GM21526 (cell line): Measurements from ENCODE around the gene PLCB1.
"Not testable (repeated sequence)": the region's sequence is repeated elsewhere in the genome, so short reads cannot be mapped to it uniquely, and the experiment has no call there.

Source experiments
- ATAC-seq: cut with Tn5 transposase; IDR thresholded peaks from one replicate; pipeline ENCODE4 v1.9.1; 2021; ENCODE audit warnings: moderate library complexity; ENCODE audit not compliant: unreplicated experiment, low FRiP score

Gene PLCB1

DNA sequence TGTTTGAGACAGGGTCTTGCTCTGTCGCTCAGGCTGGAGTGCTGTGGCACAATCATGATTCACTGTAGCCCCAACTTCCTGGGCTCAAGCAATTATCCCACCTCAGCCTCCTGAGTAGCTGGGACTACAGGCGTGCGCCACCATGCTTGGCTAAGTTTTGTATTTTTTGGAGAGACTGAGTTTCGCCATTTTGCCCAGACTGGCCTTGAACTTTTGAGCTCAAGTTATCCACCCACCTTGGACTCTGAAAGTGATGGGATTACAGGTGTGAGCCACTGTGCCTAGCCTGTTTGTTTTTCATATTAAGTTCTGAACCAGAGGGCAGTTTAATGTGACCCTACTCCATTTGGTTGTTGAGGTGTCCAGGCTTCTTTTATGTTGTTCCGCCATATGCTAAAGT is 194.8 kb downstream of the PLCB1 start:
- ATAC-seq, result no peak

DNA sequence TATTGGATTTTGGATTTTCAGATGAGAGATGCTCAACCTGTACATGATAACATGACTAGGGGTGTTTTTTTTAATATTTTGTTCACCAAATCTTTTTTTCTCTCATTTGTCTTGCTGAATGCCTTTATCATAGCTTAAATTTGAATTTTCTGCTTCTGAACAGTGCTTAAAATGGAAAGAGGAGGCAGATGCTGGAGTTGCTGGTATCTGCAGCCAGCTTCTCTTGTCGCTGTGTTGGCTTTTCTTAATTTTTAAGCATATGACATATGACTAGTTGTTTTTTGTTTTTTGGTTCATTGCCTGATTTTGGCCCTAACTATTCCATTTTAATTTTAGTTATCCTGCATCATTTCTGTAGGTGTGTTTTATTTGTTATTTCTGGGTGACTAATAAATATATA is 196.1 kb downstream of the PLCB1 start:
- ATAC-seq, result no peak

DNA sequence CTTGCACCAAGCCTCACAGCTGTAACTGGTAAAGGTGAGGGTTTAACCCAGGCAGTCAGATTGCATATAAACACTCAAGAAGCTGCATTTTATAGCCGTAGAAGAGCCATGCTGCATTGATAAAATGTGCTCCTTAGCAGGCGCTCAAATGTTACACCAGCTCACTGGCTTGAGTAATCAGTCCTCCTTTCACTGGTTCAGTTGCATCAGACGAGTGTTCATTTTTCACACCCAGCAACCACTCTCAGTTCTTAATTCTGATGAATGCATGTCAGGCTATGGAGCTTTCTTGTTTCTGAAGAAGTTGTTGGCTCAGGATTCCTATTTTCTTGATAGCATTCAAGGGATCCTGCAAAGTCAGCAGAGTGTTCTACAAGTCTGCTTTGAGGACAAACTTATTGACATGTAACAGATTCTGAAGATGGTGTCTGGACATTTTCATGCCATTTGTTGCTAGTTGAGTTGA is 198.3 kb downstream of the PLCB1 start:
- ATAC-seq, result no peak

DNA sequence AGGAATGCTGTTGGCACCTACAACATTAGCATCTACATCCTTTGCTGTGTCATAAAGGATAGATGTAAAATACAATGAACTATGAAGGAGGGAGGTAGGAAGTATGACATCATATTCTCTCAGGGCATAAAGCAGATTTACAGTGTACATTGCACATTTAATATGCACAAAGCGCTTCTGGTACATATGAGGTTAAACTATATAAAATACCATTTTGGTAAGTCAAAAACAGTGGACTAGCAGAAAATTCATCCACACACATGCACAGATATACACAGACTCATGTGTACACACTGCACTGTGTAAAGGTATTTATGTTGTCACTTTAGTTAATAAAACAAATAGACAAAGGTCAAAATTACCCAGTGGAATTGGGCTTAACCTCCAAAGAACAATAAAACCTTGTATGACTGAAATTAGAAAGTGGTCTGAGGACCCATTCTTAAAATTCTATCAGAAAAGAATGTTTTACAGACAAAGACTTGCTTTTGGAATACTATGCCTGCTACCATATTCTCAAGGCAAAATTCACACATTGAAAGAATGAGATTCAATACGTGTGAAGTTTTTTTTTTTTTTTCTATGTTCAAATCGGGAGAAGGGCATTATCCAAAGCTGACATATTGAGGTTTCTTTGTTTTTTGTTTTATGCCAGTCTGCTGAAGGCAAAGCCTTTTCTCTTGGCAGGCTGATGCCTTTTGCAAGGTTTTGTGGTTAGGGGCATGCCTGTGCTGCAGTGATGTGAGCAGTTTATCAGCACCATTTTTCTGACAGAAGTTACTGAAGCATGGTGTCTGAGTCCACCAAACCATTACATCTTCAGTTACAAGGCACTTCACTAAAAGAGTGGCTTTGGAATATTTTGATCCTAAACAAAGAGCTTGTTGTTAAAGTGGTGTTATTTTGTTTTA is 199.0 kb downstream of the PLCB1 start:
- no peak for ATAC-seq

DNA sequence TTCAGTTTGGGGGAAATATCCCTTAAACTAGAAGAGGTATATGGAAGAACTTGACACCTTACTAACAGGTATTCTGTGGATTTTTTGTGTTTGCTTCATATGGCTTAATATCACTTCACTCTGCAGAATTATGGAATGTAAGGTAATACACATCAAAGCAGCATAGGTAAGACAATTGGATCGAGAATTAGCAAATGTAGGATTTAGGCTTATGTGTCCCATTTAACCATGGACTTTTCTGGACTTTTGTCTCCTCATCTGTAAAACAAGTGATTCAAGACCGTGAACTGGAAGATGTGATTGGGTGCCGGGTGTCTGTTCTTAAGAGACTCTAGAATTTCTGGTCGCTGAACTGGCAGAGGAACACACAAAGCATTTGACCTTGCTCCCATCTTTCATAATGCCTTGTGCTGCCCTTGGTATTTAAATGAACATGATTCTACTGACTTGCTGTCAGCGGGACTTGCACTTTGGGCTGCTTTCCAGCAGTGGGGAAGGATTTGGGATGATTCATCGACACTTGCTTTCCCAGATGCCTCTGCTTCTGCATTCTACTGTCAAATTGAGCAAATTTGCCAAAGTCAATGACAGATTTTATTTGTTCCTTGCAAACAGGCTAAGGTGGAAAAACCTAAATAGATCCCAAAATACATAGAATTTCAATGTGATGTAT is 199.8 kb downstream of the PLCB1 start:
- no peak for ATAC-seq

DNA sequence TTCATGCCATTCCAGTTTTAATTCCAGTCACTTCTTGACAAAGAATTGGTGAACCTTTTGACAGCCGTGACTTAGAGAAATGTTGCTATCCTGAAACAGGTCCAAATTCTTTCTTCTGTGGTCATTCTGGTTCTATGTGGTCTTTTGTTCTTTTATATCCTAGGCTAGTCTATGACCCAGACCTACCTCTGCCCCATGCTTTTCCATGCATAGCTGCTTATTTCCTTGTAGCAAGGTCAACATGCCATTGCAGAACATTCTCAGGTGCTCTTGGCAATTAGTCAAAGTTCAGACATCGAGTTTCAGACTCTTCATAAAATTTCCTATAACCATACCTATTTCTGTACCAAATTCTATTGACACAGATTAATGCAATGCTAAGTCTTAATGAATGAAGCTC is 202.6 kb downstream of the PLCB1 start:
- ATAC-seq, result no peak

DNA sequence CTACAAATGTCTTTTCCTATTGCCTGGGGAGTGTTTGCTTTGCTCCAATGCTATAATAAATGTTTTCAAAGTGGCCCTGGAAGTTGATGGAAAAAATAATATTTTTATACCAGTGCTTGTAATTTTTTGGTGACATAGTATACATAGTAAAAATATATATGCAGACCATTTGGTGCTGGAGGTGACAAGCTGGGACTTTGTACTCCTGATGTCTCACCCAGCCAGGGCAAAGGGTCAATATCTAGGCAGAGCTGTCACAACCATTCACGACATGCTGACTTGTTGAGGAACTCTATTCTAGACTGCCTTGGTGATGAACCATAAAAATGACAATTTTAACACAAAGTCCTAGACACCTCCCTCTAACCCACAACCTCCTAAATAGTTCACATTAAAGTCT is 203.0 kb downstream of the PLCB1 start:
- no peak for ATAC-seq

DNA sequence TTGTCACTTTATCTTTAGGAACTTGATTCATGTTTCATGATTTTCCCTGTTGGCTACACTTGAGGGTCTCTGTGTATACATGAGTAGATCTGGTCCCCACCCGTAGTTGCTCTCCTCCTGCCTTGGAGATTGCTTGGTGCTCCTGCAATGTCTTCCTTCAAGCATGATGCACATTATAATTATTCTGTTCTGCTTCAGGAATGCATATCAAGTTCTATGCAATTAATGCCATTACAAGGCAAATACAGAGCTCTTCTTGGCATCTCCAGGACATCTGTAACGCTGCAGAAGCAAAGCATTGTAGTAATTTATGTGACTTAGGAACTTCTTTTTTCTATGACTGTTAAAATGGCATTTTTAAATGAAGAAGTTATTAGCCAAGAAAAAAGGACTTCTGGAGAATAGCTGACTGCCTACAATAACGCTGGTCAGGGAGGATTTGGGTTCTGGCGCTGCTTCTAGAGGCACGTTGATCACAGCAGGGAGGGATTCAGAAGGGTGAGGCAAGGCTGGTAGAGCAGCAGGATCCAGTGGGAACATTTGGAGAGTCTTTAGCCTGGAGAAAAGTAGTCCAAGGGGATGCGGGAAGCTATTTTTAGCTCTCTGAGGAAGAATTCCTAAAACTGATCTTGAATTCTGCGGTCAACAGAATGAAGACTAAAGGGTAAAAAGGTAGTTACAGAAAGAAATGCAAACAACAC is 203.6 kb downstream of the PLCB1 start:
- no peak for ATAC-seq

DNA sequence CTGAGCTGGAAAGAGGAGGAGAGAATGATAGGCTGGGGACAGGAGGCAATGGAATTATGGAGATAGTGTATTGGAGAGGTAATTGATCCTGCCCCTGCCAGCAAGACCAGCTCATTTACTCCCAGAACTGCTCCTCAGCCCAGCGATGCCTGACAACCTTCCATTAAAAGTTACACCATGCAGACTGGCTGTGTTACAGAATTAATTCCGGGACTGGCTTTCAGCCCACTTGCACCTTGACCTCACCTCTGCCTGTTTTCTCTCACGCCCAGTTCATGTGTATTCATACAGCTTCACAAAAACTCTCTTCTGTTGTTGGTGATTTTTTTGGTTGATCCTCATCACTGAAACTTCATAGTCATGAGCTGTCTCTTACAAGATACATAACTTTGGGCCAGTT is 207.3 kb downstream of the PLCB1 start:
- ATAC-seq, result no peak

DNA sequence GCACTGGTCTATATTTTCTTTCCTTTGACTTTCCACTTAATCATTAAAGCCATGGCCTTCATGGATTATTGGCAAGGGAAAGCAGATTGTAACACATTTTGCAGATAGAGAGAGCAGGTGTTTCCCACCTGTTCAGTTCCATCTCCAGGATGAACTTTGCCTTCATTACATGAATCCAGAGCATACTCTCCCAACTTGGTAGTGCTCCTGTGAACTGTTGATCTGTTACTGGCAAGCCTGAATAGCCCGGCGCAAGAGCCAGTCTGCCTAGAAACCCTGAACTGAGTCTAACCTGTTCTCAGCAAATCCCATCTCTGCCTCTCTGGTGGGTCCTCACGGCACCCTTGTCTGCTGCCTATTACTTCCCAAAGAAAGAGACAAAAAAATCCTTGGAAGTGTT is 210.3 kb downstream of the PLCB1 start:
- ATAC-seq, result no peak

DNA sequence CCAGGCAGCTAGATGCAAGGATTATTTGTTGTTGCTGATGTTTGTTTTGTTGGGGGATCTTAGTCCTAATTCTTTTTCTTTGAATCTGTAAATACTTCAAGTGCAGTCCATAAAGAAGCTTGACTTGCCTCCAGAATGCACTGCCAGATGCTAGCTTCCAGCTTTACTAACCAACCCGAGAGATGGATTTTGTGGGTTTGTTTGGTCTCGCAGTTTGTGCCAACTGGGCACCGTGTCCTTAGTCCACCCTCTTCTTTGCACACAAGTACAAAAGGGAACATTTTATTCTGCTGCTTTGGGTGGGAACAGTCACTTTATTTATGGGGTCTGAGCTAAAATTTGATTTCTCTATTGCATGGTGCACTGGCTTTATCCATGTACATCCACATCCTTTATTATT is 212.0 kb downstream of the PLCB1 start:
- no peak for ATAC-seq

DNA sequence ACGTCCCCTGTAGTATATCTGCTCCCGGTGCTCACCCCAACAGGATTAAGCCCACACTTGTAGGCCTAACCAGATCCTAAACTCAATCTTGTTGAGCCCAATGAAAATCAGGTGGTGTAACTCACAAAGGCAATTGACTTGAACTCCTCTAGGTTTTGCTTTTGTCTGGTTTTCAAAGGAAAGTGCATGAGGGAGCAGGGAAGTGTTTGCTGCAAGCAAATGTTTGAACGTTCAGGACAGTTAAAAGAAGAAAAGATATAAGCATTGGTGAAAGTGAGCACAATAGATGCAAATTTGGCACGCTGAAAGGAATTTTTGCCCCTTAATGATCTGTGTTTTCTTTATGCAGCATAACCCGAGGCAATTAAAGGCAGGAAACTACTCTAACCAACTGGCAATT is 212.6 kb downstream of the PLCB1 start:
- ATAC-seq, result no peak

DNA sequence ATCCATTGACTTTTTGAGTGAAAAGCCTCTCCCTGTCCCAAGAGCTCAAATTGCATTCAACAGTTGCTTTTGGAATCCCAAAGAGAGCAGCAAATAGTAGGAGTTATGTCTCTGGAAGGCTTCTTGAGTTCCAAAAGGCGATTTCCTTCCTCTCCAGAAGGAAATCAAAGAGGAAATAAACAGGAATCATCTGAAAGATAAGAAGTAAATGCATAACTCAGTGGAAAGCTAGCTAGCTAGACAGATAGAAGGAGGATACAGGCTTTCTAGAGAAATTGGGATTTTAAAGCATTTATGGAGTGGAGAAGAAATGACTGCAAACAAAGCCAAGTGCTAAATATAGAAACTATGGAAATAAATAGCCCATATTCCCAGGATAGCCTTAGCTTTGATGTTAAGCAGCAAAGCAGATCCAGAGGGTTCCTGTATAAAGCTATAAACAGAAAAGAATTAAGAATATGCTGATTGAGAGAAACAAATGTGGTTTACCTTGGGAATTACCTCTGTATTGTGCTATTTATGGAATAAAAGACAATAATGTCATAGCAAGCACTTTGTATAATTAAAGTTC is 214.7 kb downstream of the PLCB1 start:
- ATAC-seq, result no peak

DNA sequence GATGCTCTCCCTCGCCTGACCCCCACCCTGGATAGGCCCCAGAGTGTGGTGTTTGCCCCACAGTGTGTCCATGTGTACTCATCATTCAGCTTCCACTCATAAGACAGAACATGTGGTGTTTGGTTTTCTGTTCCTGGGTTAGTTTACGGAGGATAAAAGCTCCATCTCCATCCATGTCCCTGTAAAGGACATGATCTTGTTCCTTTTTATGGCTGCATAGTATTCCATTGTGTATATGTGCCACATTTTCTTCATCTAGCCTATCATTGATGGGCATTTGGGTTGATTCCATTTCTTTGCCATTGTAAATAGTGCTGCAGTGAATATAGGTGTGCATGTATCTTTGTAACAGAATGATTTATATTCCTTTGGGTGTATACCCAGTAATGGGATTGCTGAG is 218.2 kb downstream of the PLCB1 start:
- ATAC-seq, result not testable (repeated sequence)

DNA sequence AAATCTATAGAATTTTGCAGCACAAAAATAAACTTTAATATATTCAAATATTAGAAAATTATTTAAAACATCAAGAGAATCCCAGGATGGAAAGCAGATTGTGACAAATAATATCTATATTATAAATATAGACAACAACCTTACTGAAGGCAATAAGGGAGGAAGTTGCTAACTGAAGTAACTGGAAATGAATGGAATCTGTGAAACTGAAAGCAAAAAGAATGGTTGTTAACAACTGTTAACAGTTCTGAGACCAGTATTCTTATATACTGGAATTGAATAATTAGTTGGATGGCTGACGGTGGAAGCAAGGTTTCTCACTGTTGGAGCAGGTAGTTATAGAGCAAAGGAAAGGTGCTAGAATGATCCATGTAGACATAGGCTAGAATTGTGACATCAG is 220.4 kb downstream of the PLCB1 start:
- no peak for ATAC-seq

DNA sequence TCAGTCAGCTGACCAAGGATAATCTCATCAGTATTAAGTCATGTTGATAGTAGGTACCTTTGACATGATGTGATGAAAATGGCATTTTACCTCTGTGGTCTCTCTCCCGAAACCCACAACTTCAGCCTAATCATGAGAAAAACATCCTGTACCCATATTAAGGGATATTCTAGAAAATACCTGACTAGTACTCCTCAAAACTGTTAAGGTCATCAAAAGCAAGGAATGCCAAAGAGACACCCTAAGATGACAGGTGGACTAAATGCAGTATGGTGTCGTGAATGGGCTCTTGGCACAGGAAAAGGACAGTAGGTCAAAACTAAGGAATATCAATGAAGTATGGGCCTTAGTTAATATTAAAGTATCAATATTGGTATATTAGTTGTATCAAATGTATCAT is 221.4 kb downstream of the PLCB1 start:
- no peak for ATAC-seq

DNA sequence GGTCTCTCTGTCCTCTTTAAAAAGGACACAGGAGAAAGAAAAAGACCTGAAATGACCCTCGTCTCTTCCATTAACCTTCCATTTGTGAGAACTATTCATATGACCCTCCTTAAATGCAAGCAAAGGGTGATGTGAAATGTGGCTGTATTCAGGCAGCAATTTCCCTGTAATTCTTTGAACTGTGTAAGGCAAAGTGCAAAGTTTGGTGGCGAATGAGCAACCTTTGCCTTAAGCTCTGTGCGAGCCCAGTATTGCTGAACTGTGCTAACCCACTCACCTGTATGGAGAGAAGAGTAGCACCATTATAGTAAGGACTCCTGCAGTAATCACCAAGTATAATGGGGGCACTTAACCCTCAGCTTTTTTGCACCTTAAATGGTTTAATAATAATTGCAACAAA is 223.4 kb downstream of the PLCB1 start:
- no peak for ATAC-seq

DNA sequence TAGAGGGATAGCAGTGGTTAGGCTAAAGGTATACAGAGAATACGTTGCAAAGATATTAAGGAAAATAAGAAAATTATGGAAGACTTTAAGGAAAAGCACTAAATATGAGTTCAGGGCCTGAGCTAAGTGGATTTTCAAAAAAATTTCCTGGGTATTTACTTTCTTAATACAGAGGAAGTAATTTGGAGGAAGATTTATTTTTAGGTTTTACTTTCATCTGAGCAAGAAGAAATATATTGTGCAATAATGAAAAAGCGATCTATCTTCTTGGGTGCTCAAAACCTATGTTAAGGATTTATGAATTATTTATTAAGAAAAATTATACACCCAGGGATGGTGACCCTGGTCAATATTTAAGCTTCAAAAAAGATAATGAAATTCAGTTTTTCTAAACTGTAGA is 224.7 kb downstream of the PLCB1 start:
- no peak for ATAC-seq

DNA sequence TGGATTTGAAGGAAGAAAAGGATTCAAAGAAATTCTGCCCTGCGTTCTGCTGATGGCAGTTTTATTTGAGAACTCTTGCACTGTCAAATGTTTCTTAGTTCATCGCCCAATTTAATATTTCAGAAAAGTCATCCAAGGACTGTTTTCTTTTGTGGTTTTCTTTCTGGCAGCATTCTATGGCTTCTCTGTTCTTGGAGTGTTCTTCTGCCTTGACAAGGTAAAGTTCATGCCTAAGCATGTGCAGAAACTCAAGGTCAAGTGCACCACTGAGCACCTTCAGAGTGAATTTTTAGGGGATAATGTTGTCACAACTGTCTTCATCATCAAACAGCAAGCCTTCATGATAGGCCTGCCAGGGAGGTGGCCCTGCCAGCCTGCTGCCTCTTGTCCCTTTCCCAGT is 225.6 kb downstream of the PLCB1 start:
- no peak for ATAC-seq

DNA sequence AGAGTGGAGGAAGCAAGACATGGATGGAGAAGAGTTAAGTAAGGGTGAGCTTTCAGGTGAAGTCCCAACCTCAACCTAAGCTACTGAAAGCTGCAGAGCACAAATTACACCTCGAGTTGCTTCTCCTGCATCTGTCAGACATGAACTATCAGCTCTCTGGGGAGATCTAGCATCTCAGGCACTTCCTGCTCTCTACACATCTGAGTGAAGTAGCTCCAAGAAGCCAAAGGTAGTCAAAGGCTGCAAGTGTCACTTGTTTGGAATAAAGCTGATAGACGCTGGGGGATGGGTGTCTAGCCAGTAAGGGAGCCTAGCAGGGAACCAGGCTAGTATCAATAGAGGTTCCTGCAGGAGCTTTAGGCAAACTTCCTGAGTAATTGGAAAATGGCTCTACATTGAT is 228.0 kb downstream of the PLCB1 start:
- no peak for ATAC-seq

DNA sequence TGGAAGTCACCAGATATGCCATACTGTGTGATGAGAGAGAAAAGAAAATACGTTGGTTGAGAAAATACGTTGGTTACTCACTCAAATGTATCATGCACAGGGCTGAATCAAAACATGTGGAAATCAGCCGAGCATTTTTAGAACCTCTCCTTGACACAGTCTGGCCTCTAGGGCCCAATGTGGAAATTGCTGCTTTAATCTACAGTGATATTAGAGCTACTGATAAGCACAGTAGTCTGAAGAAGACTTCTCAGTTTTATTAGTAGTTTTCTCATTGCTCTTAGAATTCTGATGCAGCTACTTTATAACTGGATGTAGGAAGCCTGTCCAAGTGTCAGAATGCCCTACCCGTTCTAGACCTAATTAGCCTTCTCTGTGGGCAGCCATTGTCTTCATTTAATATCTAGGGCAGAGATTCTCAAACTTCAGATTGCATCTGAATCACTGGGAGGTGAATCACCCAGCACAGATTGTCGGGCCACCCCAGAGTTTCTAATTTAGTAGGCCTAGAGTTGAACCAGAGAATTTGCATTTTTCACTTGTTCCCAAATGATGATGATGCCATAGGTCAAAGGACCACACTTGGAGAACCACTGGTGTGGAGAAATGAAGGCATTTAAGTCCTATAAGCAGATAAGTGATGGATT is 229.1 kb downstream of the PLCB1 start:
- ATAC-seq, result no peak
